Activated CD4-positive, alpha-beta T cell treated with anti-CD3 and anti-CD28 coated beads, Interleukin-2, amount 50 U/mL, for 24 hours (primary cell): ENCODE measurements around the gene CTCFL.

Experiments used
- DNase-seq, 2 donors: peaks; one replicate each; pipeline ENCODE4 v3.0.0-alpha.2; 2020; ENCODE audit warnings: low read depth in 1 of 2, low spot score in 1 of 2

Gene CTCFL, protein sequence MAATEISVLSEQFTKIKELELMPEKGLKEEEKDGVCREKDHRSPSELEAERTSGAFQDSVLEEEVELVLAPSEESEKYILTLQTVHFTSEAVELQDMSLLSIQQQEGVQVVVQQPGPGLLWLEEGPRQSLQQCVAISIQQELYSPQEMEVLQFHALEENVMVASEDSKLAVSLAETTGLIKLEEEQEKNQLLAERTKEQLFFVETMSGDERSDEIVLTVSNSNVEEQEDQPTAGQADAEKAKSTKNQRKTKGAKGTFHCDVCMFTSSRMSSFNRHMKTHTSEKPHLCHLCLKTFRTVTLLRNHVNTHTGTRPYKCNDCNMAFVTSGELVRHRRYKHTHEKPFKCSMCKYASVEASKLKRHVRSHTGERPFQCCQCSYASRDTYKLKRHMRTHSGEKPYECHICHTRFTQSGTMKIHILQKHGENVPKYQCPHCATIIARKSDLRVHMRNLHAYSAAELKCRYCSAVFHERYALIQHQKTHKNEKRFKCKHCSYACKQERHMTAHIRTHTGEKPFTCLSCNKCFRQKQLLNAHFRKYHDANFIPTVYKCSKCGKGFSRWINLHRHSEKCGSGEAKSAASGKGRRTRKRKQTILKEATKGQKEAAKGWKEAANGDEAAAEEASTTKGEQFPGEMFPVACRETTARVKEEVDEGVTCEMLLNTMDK

DNA sequence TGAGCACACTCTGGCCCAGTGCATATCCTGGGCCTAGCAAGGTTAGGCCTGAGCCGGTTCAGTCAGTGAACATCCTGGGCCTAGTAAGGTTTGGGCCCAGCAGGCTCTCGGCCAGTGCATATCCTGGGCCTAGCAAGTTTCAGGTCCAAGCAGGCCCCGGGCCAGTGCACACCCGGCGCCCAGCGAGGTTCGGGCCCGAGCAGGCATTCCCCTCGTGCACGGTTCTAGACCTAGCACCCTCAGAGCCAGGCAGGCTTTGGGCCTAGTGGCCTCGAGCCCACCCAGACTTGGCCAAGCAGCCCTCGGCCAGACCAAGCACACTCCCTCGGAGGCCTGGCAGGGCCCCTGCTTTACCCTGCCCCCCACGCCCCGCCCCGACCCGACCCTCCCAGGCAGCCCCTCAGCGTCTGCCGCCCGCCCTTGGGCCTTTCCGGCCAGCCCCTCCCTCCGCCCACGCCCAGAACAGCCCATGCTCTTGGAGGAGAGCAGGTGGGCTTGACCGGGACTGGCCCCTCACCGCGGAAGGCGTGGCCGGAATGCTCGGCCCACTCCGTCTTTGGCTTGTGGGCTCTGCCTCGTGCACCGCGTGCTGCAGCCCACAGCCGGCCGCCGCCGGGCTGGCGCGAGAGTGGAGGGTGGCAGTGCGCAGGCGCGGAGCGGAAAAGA, at the start of gene CTCFL:
CTCFL (minus strand) TSS at position 630 of the 666 bp plus-strand sequence. CDS start 935 bp downstream, outside the sequence.
- no peak for DNase-seq

DNA sequence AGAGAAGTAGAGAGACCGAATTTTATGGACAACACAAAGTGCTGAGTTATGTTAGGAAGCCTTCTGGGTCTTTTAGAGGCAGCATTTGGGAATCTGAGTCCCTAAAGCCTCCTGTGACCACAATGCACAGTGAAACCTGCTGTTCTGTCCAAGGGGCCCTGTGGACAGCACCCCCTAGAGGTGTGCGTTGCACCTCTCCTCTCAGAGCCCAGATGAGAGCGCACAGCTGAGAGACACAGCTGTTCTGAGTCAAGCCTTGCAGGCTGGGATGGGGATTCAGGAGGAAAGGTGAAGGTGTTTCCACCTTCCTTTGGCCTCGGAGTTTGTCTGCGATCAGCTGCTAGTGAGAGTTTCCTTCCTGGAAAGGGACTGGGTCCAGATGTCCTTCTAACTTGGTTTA, 49.0 kb upstream of the CTCFL start:
- DNase-seq, result no peak

DNA sequence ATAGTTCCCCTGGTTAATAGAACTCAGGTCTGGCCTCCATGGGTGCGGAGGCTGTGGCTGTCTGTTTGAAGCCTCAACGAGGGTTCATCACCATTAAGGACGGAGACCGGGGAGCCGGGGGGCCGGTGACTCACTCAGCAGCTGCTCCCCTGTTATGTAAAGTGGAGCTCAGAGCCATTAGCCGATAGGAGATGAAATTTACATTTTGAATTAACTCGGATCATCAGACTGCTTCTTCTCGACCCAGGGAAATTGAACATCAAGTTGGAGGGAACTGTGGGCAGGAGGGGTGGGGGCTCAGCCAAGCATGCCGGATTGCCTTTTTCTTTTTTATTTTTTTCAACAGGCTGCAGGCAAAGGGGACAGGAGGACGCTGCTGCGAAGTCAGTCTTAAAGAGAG, 48.3 kb upstream of the CTCFL start:
- no peak for DNase-seq

DNA sequence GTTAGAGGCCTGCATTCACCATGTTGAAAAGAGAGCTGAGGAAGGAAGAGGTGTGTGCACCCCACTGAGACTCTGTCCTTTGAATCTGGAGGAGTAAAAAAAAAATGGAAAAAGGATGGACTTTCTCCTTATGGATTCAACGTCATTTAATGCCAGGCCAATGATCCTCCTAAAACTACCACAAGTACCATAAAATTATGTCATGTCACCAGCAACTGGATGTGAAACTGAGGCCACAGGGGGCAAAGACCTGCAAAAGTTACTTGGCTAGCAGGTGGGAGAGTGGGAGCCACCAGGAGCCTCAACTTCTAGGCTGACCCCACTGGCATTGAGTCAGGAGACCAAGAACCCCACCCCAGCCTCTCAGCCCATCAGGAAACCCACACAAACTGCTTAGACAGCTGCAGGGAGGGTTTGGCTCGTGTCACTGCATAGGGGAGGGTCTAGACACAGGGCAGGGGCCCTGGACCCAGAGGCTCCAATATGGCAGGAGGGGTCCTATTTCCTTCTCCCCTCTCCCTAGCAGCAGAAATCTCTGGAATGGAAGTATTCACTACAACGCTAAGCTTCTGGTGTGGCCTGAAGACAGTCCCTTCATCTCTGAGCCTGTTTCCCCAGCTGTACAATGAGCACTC, 47.0 kb upstream of the CTCFL start:
- no peak for DNase-seq

DNA sequence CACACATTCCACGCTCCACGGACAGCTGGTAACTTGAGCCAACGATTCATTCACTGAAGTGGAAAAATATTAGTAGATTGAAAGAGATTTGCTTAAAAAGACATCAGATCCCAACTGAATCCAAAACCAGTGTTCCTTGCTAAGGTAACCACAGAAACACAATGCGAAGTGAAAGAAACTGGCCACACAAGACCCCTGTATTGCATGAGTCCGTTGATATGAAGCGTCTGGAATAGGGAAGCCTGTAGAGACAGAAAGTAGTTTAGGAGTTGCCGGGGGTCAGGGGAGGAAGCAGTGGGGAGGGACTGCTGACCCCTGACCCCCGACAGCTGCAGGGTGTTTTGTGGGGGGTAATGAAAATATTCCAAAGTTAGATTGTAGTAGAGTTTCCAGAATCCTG, 46.0 kb upstream of the CTCFL start:
- DNase-seq, result no peak

DNA sequence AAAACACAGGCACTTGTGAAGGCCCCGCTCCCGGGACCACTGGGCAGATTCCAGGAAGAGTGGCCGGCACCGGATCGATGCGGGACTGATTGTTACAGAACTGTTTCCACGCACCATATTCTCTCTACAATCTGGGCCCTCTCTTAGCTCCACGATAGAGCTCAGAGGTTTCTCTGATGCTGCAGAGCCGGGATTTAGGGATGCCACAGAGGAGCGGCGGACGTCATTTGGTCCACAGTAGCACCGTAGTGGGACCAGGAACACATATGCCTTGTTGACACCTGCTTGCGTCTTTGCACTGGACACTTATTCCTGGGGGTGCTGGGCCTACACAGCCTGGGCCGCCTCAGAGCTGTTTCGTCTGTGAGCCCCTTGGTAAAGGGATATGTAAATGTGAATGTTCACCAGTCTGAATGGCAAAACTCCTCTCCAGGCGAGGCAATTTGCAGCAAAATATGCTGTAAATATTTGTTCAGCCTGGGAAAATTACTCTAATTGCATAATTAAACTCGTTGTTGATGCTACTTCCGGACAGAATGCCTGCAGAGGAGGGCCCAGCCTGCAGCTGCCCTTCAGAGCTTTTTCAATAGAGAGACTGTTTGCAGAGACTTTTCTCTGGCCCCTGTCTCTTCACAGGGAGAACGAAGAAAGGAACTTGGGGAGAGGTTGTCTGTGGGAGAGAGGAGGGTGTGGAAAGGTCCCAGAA, 45.4 kb upstream of the CTCFL start:
- DNase-seq, result no peak

DNA sequence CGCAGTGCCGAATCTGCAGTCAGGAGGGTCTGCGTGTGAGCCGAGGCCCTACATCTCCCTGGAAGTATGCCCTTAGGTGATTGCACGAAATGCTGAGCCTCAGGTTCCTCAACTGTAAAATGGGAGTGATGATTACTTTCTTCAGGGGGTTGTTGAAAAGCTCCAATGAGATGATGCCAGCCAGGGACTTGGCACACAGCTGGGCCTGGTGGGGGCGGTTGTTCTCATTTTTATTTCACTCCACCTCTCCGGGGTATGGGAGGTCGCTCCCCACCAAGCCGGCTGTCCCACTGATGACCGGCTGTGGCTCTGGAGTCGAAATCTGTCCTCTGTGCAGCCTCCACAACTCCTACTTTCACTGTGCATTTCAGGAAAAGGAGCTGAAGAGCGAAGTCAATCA, 44.0 kb upstream of the CTCFL start:
- DNase-seq, result no peak

DNA sequence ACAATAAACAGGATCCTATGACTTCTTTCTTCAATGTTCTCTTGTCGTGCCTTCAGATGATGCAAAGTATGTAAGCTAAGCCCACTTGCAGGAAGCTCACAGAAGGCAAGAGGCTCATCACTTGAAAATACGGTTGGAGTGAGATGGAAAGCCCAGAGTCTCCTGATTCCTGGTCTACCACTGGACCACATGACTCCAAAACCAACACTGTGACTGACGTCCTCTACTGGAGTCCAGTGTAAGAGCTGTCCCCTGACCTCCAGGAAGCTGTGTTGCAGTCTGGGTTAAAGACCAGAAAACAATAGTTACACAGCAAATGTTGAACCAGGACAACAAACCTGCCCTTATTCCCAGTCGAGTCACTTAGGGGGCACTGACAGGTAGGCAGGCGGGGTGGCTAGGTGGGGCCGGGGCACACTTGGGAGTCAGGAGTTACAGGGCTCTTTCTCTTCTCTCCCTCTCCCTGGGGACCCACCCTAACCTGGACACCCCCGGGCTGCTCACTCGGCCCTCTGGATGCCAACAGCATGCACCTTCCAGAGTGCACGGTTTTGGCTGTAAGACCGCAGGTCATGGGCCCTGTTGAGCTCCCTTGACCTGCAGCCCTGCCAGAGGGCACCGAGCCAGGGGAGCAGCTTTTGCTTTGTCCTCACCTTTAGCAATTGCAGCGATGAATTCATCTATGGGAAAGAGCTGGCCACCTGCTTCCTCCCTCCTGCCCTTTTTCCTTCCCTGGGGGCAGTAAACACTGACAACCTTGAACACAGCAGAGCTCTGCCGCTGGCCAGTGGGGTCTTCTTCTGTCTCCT, 43.4 kb upstream of the CTCFL start:
- no peak for DNase-seq

DNA sequence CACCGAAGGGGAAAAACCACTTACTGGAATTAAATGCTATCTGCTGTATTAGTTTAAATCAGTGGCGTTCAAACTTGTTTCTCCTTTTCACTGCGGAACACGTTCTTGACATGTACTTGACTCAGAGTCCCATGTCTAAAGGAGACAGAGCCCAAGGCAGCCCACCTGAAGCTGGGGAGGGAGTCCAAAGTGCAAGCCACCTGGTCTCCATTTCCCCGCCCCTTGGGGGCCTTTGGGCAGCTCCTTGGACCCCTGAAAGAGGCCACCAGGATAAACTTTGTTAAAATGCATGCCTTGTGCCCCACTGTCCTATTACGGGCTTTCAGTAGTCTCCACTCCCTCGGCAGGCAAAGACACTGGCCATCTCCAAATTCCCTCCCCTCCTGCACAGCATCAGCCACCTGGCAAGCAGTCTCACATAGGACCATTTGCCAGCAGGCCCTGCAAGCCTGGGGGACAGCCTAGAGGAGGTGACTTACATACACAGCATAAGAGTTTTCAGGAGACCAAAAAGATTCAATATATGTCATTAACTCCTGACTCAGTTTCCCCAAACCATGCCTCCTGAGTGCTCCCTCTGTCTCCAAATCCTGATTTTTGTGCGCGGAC, 42.6 kb upstream of the CTCFL start:
- DNase-seq, result no peak

DNA sequence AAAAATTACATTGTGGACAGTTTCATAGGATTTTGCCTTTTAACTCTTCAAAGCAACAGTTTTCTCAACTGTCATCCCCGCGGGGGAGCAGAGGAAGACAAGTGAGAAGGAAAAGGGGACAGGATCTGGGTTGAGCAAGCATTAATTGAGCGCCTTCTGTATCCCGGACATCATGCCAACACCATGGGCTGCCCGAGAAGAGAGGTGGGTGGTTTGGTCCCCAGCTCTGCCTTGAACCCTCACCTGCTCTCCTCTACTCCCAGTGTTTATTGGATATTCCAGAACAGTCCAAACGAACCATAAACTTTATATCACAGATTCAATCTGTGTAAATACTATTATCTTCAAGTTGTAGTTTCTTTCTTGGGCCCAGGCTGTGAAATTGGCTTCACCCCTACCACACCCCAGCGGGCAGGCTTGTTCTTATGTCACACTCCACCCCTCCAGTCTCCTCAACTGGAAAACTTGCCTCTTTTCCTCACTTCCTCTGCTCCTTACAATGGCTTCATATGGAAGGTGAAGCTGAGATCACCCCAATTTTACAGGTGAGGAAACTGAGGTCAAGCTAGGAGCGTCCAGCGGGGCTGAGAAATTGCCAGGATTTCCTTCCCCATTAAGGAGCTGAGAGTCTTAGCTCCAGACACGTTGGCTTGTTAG, 42.0 kb upstream of the CTCFL start:
- no peak for DNase-seq

DNA sequence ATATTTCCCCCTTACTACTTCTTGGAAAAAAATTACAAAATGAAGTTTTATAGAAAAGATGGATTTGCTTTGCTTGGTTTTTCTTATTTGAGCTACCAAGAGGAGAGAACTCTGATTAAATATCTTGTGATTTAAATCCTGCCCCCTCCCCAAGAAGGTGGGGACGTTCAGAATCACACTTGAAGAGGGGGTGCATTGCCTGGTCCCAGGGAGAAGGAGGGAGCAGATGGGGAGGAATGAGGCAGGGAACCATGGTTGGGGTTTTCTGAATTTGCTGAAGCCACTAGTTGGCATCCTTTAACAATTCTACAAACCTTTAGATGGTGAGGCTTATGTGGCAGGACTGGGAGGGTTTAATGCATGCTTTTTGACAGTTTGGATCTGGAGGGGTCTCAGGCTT, 41.5 kb upstream of the CTCFL start:
- DNase-seq, result no peak

DNA sequence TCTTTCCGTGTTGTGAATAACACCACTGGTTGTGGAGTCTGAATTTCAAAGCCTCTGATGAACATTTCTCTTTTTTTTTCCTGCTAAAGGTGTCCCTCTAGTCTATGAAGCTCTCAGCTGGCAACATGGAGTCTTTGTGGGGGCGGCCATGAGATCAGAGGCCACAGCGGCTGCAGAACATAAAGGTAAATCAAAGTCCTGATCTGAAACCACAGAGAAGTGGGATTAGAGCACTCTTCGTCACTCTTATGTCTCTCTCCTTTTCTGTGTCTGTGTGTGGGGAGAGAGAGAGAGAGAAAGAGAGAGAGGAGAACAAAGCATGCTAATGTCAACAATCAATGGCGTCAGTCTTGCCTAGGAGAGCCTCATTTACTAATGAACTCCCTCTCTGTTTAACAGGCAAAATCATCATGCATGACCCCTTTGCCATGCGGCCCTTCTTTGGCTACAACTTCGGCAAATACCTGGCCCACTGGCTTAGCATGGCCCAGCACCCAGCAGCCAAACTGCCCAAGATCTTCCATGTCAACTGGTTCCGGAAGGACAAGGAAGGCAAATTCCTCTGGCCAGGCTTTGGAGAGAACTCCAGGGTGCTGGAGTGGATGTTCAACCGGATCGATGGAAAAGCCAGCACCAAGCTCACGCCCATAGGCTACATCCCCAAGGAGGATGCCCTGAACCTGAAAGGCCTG, 40.2 kb upstream of the CTCFL start:
- no peak for DNase-seq

DNA sequence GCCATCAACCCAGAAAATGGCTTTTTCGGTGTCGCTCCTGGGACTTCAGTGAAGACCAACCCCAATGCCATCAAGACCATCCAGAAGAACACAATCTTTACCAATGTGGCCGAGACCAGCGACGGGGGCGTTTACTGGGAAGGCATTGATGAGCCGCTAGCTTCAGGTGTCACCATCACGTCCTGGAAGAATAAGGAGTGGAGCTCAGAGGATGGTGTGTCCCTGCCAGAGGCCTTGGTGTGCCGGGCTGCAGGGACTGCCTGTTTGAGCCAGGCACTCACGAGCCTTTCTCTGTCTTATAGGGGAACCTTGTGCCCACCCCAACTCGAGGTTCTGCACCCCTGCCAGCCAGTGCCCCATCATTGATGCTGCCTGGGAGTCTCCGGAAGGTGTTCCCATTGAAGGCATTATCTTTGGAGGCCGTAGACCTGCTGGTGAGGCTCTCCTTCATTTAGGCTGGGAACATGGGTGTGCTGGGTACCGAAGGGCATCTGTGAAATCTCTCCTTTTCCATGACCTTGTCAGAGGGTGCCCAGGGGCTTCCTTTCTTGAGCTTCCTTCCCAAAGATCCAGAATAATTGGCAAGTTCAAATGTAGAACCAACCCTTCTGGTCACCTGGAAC, 39.4 kb upstream of the CTCFL start:
- DNase-seq, result no peak

DNA sequence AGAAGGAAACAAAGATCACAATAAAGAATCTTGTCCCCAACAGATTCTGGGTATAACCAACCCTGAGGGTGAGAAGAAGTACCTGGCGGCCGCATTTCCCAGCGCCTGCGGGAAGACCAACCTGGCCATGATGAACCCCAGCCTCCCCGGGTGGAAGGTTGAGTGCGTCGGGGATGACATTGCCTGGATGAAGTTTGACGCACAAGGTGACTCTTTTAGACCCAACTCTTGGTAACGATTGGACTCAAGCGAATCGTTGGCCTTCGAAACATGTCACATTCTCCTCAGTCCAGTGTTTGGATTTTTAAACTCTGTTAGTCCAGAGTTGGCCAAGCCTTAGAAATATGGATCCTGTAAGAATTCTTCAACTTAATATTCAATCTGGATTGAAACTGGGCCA, 38.6 kb upstream of the CTCFL start:
- no peak for DNase-seq

DNA sequence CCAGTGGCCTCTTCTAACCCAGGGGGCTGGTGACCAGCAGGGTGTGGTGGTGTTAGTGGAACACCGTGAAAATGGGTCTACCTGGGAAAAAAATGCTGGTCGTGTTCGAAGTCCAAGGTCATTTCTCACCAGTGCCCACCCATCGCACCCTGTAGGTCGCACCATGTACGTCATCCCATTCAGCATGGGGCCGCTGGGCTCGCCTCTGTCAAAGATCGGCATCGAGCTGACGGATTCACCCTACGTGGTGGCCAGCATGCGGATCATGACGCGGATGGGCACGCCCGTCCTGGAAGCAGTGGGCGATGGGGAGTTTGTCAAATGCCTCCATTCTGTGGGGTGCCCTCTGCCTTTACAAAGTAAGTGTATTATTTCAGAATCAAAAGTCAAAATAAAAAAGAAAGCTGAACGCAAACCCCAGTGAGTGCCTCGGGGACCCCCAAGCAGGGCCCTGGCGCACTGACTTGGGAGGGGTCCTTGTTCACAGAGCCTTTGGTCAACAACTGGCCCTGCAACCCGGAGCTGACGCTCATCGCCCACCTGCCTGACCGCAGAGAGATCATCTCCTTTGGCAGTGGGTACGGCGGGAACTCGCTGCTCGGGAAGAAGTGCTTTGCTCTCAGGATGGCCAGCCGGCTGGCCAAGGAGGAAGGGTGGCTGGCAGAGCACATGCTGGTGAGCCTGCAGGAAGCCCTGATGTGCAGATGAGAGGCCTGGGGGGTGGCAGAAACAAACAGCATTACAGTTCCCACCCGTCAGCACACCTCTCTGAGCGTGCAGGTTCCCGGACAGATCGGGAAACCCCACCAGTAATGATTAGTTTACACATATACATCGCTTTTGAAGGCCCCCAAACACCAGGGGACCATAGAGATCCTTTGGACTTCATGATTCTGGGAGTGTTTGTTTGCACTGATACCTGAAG, 37.9 kb upstream of the CTCFL start:
- DNase-seq, result no peak

DNA sequence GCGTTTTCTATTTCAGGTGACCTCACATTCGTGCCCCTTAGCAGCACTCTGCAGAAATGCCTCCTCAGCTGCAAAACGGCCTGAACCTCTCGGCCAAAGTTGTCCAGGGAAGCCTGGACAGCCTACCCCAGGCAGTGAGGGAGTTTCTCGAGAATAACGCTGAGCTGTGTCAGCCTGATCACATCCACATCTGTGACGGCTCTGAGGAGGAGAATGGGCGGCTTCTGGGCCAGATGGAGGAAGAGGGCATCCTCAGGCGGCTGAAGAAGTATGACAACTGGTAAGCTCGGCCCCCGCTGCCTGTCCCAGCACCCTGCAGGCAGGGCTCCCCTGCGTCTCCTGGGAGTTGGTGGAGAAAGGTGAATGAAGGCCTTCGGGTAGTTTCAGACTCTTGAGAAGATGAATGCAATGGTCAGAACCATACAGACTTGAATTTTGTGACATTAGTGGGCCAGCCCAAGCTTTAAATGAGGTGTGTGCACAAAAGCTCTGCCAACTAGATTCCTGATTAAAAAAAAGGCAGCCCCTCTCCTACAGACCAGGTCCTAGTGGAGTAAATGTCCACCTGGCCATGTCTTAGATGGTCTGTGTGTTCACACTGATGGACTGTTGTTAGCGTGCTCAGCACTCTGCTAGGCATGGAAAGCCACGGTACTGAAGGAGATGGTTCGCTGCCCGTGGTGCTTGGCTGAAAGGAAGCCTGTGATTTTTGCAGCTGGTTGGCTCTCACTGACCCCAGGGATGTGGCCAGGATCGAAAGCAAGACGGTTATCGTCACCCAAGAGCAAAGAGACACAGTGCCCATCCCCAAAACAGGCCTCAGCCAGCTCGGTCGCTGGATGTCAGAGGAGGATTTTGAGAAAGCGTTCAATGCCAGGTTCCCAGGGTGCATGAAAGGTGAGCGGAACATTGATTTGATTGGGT, 36.7 kb upstream of the CTCFL start:
- DNase-seq, result no peak
